Activated CD8-positive, alpha-beta memory T cell treated with anti-CD3 and anti-CD28 coated beads, Interleukin-2, amount 10 ng/mL, durations not matched to agents 7 days and 5 days (primary cell): Measurements from ENCODE around the gene CMTM7. TPM values are rescaled to one million over a fixed set of nuclear protein-coding genes. Genes with fewer than 3 reads are reported as not detected.

Source experiments
- ATAC-seq: fragments of 150-1000 bp; cut with Tn5 transposase; one replicate; pipeline ENCODE4 v1.10.0; 2021; ENCODE audit warnings: moderate library complexity
- CTCF ChIA-PET: fragments of 350-600 bp; sonication (Branson Sonifier 250); formaldehyde crosslinking; loops from one replicate; lab custom pipeline; 2021; ENCODE audit warnings: antibody characterized with exemption; lab: Charles Lee
- DNase-seq: peaks from one replicate; pipeline ENCODE4 v3.0.0-alpha.2; 2020
- H3K27ac Mint-ChIP-seq: one replicate; pipeline ENCODE4 v1.8.0; 2021; ENCODE audit warnings: mild to moderate bottlenecking, mixed read lengths
- H3K27me3 Mint-ChIP-seq: one replicate; pipeline ENCODE4 v1.8.0; 2021; ENCODE audit warnings: mixed read lengths
- H3K36me3 Mint-ChIP-seq: one replicate; pipeline ENCODE4 v1.8.0; 2021; ENCODE audit warnings: mild to moderate bottlenecking, mixed read lengths
- H3K4me1 Mint-ChIP-seq: one replicate; pipeline ENCODE4 v1.8.0; 2021; ENCODE audit warnings: mixed read lengths
- H3K4me3 Mint-ChIP-seq: one replicate; pipeline ENCODE4 v1.8.0; 2021; ENCODE audit warnings: mild to moderate bottlenecking, moderate library complexity, mixed read lengths
- H3K9me3 Mint-ChIP-seq: one replicate; pipeline ENCODE4 v1.8.0; 2022; ENCODE audit warnings: low read depth, mixed read lengths
- total RNA-seq, 2 experiments: library from RNA; stranded (reverse); gene quantifications; one replicate each; pipeline ENCODE4 v1.2.3, GENCODE V29; 2021

The CMTM7 gene, protein sequence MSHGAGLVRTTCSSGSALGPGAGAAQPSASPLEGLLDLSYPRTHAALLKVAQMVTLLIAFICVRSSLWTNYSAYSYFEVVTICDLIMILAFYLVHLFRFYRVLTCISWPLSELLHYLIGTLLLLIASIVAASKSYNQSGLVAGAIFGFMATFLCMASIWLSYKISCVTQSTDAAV
- 10 to 100 TPM; 42.6 to 49.8 TPM for total RNA-seq

DNA sequence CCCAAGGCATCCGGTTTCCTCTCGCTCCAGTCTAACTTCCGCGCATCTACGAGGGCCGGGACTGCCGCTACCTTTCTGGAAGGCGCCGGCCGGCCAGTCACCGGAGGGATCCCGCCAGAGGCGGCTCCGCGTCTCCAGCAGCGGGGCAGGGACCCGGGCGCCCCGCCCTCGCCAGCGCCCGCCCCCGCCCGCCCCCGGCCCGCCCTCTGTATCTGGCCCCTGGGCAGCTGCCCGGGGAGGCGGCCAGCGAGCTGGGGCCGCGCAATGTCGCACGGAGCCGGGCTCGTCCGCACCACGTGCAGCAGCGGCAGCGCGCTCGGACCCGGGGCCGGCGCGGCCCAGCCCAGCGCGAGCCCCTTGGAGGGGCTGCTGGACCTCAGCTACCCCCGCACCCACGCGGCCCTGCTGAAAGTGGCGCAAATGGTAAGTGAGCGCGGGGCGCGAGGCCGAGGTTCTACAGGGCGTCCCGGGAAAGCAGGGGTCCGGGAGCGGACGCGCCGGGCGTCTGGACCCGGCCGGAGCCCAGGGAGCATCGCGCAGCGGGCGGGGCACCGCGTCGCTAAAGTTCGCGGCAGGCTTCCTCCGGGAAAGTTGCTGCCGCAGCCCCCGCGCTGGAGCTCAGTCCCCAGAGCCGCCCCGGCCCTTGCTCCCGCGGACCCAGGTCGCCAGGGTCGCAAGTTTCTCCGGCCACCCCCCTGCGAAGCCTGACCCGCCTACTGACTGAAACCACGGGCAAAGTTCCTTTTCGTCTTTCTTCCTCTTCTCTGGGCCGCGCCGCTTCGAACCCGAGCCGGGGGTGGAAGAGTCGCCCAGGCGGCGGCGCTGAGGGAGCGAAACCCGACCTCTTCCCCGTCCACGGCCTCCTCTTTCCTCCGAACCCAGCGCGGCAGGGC is at the start of gene CMTM7:
CMTM7 (plus strand) TSS at position 211 of the 893 bp plus-strand sequence; CDS start at position 265, 54 bp downstream.
- H3K9me3 Mint-ChIP-seq, result no peaks in the 10 kb centered on the region
- no peaks in the 10 kb centered on the region for H3K27me3 Mint-ChIP-seq
- peak within 1 kb of the TSS; percentile 95 for H3K4me3 Mint-ChIP-seq
- H3K36me3 Mint-ChIP-seq, result peaks cover 6% of the 10 kb centered on the region
- peak within 1 kb of the TSS; percentile 93 for H3K27ac Mint-ChIP-seq
- peak; percentile 80 for DNase-seq
- CTCF ChIA-PET, result interaction anchor here (1.0 to 3.5 kb wide), 7 partner anchors 16 to 104 kb away, joined by 3 to 36 read pairs (median 5); no protein-coding TSS in a partner anchor
- ATAC-seq, result peak; percentile 83
- peaks cover 55% of the 10 kb centered on the region for H3K4me1 Mint-ChIP-seq

DNA sequence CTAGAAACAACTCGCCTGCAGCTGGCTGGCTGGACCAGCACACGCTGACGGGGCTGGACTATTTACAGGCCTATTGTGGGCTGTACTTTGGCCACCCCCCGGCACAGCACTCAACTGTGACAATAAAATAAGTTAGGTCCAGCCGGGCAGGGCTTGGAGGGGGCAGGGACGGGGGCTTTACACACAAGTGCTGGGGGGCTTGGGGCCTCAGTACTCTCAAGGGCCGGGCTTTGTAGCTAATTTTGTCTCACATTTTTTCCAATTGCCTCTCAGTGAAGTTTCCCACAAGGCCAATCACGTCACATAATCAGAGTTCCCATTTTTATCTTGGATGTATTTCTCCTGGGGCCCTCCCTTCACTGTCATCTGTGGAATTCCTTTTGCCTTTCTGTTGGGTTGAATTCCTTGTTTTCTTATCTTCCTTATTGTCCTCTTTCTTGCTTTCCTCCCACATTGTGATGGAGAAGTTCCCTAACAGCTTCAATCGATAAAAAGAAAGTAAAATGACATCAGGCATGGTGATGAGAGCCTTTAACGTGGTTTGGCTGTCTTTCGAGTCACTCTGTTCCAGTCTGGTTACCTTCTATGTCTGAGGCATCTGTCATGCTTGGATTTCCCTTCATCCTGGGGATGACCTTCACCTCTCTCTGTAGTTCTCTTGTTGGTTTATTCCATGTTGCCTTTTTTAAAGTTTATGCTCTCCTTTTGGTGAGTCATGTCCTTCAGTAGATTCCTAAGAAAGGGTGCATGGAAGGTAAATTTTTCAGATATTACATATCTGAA is 44.1 kb upstream of the CMTM7 start:
- Mint-ChIP-seq H3K4me1 (no peaks in the 10 kb centered on the region), H3K4me3 (no peak overlapping the region), H3K27ac (no peak overlapping the region), H3K36me3 (no peaks in the 10 kb centered on the region), H3K9me3 (no peaks in the 10 kb centered on the region), H3K27me3 (no peaks in the 10 kb centered on the region)
- no peak for DNase-seq
- ATAC-seq, result no peak
- CTCF ChIA-PET, result interaction anchor here (1.0 kb wide), 1 partner anchor 59 kb away, joined by 3 read pairs; no protein-coding TSS in a partner anchor

DNA sequence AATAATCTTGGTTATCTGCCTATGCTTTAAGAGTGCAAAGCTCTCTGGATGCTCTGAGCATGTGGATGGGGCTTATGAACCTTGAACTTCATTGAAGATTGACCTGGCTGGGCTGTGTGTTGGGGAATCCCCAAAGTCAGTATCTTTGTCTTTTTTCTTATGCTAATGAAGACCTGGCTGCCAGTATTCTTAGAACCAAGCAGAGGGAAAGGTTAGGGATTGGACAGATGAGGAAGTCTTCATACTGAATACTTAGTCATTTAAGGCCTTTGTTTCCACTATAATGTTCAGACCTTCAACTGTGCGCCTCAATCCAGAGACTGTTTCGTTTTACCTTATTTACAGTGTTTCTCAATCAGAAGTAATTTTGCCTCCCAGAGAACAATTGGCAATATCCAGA is 42.5 kb upstream of the CMTM7 start:
- no peaks in the 10 kb centered on the region for H3K27me3 Mint-ChIP-seq
- H3K4me1 Mint-ChIP-seq, result no peaks in the 10 kb centered on the region
- no peak overlapping the region for H3K4me3 Mint-ChIP-seq
- H3K9me3 Mint-ChIP-seq, result no peaks in the 10 kb centered on the region
- no peak for ATAC-seq
- H3K36me3 Mint-ChIP-seq, result no peaks in the 10 kb centered on the region
- DNase-seq, result no peak
- no peak overlapping the region for H3K27ac Mint-ChIP-seq
- CTCF ChIA-PET, result interaction anchor here (1.1 kb wide), 1 partner anchor 22 kb away, joined by 3 read pairs; no protein-coding TSS in a partner anchor

DNA sequence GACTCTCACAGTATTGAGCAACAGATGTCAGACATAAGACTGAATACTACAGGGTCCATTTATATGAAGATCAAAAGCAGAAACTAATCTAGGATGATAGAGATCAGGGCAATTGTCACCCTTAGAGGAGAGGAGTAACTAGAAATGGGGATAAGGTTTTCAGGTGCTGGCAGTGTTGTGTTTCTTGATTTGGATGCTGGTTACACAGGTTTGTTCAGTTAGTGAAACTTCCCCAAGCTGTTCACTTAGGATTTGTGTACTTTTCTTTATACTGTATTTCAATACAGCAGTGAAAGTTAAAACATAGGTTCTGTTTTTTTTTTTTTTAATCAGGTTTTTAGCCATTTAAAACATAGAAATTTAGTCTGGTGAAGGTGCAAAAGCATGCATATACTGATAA is 39.1 kb upstream of the CMTM7 start:
- no peaks in the 10 kb centered on the region for H3K36me3 Mint-ChIP-seq
- H3K27me3 Mint-ChIP-seq, result no peaks in the 10 kb centered on the region
- DNase-seq, result no peak
- ATAC-seq, result no peak
- H3K9me3 Mint-ChIP-seq, result no peaks in the 10 kb centered on the region
- no peak overlapping the region for H3K27ac Mint-ChIP-seq
- CTCF ChIA-PET, result interaction anchor here (1.2 kb wide), 1 partner anchor 115 kb away, joined by 3 read pairs; no protein-coding TSS in a partner anchor
- H3K4me1 Mint-ChIP-seq, result no peaks in the 10 kb centered on the region
- H3K4me3 Mint-ChIP-seq, result no peak overlapping the region

DNA sequence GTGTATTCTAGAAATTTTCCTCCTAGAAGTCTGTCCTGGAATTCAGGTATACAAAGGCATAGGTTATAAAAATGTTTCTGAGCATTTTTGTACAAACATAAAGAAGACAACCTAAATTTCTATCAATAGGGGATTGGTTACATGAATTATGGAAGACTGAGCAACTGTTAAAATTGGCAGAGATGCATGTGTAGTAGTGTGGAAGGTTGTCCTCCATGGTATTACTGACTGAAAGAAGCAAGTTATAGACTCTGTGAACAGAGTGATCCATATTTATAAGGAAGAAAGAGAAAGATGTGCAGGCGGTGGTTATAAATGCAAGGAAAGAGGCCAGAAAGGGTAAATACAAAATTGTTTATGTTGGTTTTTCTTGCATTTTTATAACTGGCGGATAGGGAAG is 38.3 kb upstream of the CMTM7 start:
- no peaks in the 10 kb centered on the region for H3K36me3 Mint-ChIP-seq
- CTCF ChIA-PET, result interaction anchor here (1.2 kb wide), 1 partner anchor 115 kb away, joined by 3 read pairs; no protein-coding TSS in a partner anchor
- no peak for DNase-seq

DNA sequence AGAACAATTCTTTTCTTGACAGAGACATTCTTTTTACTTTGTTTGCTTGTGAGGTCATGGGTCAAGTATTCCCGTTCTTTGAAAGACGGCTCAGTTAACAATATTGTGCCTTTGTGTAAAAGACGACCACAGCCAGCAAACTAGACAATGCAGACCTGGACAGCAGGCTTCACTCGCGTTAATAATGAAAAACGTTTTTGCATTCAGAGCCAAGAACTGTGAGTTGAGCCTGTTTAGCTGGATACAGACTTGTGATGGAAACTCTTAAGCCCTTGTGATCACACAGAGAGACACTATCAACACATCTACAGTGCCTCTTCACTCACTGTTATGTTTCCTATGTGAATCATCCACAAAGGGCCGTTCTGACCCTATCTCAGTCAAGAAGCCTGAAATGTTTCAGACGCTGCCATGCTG is 37.3 kb upstream of the CMTM7 start:
- H3K27me3 Mint-ChIP-seq, result no peaks in the 10 kb centered on the region
- H3K4me3 Mint-ChIP-seq, result no peak overlapping the region
- H3K27ac Mint-ChIP-seq, result no peak overlapping the region
- DNase-seq (no peak), ATAC-seq (no peak)
- H3K36me3 Mint-ChIP-seq, result no peaks in the 10 kb centered on the region
- no peaks in the 10 kb centered on the region for H3K9me3 Mint-ChIP-seq
- CTCF ChIA-PET, result no interaction called here
- no peaks in the 10 kb centered on the region for H3K4me1 Mint-ChIP-seq

More for the DNA sequence above, 38.3 kb upstream of the CMTM7 start:
- Mint-ChIP-seq H3K27ac (no peak overlapping the region), H3K9me3 (no peaks in the 10 kb centered on the region), H3K4me3 (no peak overlapping the region), H3K4me1 (no peaks in the 10 kb centered on the region), H3K27me3 (no peaks in the 10 kb centered on the region)
- ATAC-seq, result no peak

DNA sequence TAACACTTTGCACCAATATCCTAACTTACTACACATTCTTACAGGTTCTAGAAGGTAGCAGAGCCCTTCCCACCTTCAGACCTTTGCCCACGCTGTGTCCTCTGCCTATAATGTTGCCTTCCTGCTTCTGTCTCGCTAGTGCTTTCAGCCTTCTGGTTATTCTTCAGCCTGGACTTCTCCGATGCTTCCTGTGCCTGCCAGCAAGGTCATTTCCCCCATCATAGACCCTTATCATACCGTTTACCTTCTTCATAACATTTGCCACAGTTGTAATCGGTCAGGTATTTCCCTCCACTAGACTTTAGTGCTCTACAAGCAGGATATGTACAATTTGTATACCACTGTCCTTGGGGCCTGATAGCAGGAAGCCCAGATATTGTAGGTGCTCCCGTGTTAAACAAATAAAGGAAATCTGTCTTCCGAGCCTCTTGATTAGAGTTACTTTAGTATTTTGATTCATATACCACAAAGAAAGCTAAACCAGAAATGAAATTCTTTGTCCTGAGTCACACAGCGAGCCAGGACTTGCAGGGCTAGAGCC is 35.8 kb upstream of the CMTM7 start:
- CTCF ChIA-PET, result interaction anchor here (1.0 to 1.4 kb wide), 2 partner anchors 12 to 21 kb away, joined by 3 to 6 read pairs; no protein-coding TSS in a partner anchor
- Mint-ChIP-seq H3K9me3 (no peaks in the 10 kb centered on the region), H3K27ac (no peak overlapping the region), H3K27me3 (no peaks in the 10 kb centered on the region), H3K4me1 (no peaks in the 10 kb centered on the region), H3K4me3 (no peak overlapping the region), H3K36me3 (no peaks in the 10 kb centered on the region)
- no peak for DNase-seq
- ATAC-seq, result no peak

DNA sequence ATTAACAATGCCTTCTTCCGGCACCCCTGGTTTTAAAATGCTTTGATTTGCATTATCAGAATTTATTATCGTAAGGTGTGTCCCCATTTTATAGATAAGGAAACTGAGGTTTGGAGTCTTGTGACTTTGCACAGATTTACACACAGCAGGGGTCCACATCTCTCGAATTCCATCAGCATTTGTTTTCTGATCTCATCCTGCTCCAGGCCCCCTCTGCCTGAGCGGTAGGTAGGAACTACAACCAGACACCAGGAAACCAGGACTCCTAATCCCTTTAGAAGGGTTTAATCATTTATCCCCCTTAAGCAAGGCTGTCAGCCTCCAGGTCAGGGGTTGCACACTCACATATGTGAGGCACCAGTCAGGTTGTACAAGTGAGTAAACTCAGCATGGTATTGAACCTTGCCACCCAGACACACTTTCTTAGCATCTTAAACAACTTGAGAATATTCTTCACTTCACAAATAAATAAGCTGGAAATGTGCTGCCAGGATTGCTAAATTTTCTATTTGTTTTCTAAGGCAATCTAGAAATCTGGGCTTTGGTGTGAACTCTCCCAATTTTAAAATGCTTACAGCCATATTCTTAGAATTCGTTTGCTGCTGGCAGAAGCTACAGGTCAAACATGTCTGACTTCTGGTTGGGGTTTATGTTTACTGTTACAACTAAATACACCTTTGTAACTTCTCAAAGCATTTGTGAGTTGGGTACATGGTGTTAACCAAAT is 31.7 kb upstream of the CMTM7 start:
- Mint-ChIP-seq H3K4me3 (no peak overlapping the region), H3K36me3 (no peaks in the 10 kb centered on the region), H3K9me3 (no peaks in the 10 kb centered on the region), H3K27ac (no peak overlapping the region), H3K27me3 (no peaks in the 10 kb centered on the region), H3K4me1 (no peaks in the 10 kb centered on the region)
- CTCF ChIA-PET, result no interaction called here
- no peak for ATAC-seq
- no peak for DNase-seq

DNA sequence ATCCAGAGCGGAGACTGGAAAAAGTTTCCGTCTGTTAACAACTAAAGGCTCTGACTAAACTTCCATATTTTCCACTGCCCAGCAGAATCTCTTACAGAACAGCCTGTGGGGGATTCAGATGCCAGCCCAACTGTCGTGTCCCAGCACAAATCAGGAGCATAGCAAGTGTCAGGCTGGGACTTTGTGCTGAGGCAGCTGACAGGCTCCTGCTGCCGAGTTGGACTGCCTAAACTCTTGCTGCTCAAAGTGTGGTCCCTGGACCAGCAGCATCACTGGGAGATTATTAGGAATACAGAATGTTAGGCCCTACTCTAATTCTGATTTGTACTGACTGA is 31.2 kb upstream of the CMTM7 start:
- no peaks in the 10 kb centered on the region for H3K27me3 Mint-ChIP-seq
- ATAC-seq, result no peak
- no peak overlapping the region for H3K4me3 Mint-ChIP-seq
- no peak overlapping the region for H3K27ac Mint-ChIP-seq
- H3K36me3 Mint-ChIP-seq, result no peaks in the 10 kb centered on the region
- no peak for DNase-seq
- H3K4me1 Mint-ChIP-seq, result no peaks in the 10 kb centered on the region
- no peaks in the 10 kb centered on the region for H3K9me3 Mint-ChIP-seq
- CTCF ChIA-PET, result no interaction called here

DNA sequence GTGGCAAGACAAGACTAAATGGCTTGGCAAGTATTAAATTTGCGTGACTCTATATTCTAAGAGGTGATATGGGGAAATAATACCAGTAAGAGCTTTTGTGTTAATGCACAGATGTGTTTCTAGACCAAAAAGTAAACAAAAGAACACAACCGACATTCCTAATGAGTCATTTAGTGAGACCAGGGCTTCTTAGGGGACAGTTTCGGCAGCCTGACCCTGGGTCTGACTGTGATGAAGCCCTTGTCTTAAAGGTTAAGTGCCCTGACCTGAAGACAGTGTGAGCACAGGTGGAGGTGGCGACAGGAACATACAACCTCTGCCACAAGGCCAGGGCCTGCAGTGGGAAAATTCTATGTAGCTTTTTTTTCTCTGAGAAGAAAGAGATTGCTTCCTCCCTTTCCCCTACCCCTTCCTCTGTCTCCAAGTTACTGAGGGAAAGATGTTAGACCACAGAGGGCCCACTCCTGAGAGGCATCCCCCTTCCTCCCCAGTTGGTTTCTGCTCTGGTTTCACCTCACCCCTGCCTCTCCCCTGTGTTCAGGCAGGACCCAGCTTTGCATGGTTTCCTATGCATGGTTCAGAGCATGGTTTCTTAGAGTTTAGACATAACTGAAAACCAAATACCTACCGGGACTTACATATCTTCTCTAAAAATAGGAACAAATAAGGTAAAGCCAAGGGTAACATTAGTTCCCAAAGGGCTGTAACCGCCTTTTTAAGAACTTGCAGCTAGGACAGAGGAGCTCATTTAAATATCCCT is 24.8 kb upstream of the CMTM7 start:
- H3K4me1 Mint-ChIP-seq, result peaks cover 27% of the 10 kb centered on the region
- CTCF ChIA-PET, result interaction anchor here (1.1 to 3.0 kb wide), 5 partner anchors 9 to 143 kb away, joined by 3 to 10 read pairs (median 7); no protein-coding TSS in a partner anchor
- H3K27ac Mint-ChIP-seq, result peak overlapping the region; percentile 39
- H3K4me3 Mint-ChIP-seq, result no peak overlapping the region
- no peaks in the 10 kb centered on the region for H3K9me3 Mint-ChIP-seq
- H3K36me3 Mint-ChIP-seq, result no peaks in the 10 kb centered on the region
- ATAC-seq (no peak), DNase-seq (no peak)
- no peaks in the 10 kb centered on the region for H3K27me3 Mint-ChIP-seq

DNA sequence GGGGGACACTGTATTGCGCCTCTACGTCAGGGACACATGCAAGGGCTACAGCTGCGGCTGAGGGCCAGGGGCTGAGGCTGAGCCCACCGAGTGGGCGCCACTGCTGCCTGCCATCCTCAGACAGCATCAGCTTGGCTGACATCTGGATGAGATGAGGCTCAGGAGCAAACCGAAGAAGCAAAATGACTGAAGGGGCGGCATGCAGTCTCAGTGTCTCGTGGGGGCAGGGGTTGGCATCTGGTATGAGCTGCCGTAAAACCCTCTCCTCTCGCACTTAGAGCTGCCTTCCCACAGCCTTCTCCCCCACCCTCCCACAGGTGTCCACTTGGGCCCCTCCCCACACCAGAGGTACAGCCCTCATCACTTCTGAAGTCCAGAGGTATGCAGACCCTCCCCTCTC is 24.2 kb upstream of the CMTM7 start:
- CTCF ChIA-PET, result interaction anchor here (1.1 to 3.0 kb wide), 5 partner anchors 8 to 143 kb away, joined by 3 to 10 read pairs (median 7); no protein-coding TSS in a partner anchor
- H3K36me3 Mint-ChIP-seq, result no peaks in the 10 kb centered on the region
- no peak for DNase-seq
- H3K27ac Mint-ChIP-seq, result peak overlapping the region; percentile 39
- H3K9me3 Mint-ChIP-seq, result no peaks in the 10 kb centered on the region
- no peak for ATAC-seq
- peaks cover 31% of the 10 kb centered on the region for H3K4me1 Mint-ChIP-seq
- no peak overlapping the region for H3K4me3 Mint-ChIP-seq
- H3K27me3 Mint-ChIP-seq, result no peaks in the 10 kb centered on the region
